WERI-Rb-1 (cell line): ENCODE measurements around the gene PIK3C2G.

Experiments
- DNase-seq: peaks from one replicate; pipeline ENCODE4 v3.0.0-alpha.2; 2020
- H3K27ac ChIP-seq: fragments of 250-450 bp; sonication (Bioruptor Pico); 2 replicates; pipeline ENCODE4 v1.5.1; 2020; ENCODE audit warnings: mild to moderate bottlenecking, moderate library complexity
- H3K27me3 ChIP-seq: fragments of 250-450 bp; sonication (Bioruptor Pico); 2 replicates; pipeline ENCODE4 v1.5.1; 2021; ENCODE audit warnings: mild to moderate bottlenecking, low read depth, moderate library complexity; ENCODE audit not compliant: insufficient read depth, severe bottlenecking
- H3K36me3 ChIP-seq: fragments of 250-450 bp; sonication (Bioruptor Pico); 2 replicates; pipeline ENCODE4 v1.5.1; 2020; ENCODE audit warnings: mild to moderate bottlenecking, moderate library complexity
- H3K4me3 ChIP-seq: 2 replicates; pipeline ENCODE4 v1.5.1; 2011; ENCODE audit warnings: low read depth, mild to moderate bottlenecking, control low read depth, low read length
- H3K9me3 ChIP-seq: fragments of 250-450 bp; sonication (Bioruptor Pico); 2 replicates; pipeline ENCODE4 v1.5.1; 2021; ENCODE audit warnings: mild to moderate bottlenecking, moderate library complexity; ENCODE audit not compliant: severe bottlenecking
- TF ChIP-seq, protein P1 (sequence below): IDR thresholded peaks from 2 replicates; pipeline ENCODE4 v1.5.1; 2011; ENCODE audit warnings: low read depth, mild to moderate bottlenecking, control low read depth, inconsistent platforms, low read length

The PIK3C2G gene

DNA sequence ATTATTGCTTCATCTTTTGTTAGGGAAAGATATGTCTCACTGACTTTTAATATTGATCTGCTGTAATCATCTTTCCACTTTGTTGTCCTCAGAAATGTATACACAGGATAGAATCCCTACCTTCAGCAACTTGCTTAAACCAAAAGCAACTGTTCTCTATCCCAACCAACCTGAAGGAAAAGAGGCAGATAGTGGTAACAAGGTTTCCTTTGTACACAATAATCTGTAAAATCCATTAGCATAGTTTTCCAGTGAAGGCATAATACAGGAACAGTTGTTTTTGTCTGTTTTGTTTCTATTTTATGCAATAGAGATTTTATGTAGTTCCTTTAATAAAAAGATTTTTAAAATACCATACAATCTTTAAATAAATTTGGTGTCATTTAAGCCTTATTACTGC is 170.5 kb downstream of the PIK3C2G start:
- no peak for DNase-seq
- no peaks in the 10 kb centered on the region for H3K36me3 ChIP-seq
- H3K9me3 ChIP-seq = no peaks in the 10 kb centered on the region
- H3K4me3 ChIP-seq = no peak overlapping the region
- no peaks in the 10 kb centered on the region for H3K27me3 ChIP-seq
- TF ChIP-seq, protein P1, sequence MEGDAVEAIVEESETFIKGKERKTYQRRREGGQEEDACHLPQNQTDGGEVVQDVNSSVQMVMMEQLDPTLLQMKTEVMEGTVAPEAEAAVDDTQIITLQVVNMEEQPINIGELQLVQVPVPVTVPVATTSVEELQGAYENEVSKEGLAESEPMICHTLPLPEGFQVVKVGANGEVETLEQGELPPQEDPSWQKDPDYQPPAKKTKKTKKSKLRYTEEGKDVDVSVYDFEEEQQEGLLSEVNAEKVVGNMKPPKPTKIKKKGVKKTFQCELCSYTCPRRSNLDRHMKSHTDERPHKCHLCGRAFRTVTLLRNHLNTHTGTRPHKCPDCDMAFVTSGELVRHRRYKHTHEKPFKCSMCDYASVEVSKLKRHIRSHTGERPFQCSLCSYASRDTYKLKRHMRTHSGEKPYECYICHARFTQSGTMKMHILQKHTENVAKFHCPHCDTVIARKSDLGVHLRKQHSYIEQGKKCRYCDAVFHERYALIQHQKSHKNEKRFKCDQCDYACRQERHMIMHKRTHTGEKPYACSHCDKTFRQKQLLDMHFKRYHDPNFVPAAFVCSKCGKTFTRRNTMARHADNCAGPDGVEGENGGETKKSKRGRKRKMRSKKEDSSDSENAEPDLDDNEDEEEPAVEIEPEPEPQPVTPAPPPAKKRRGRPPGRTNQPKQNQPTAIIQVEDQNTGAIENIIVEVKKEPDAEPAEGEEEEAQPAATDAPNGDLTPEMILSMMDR = no peak
- no peak overlapping the region for H3K27ac ChIP-seq

DNA sequence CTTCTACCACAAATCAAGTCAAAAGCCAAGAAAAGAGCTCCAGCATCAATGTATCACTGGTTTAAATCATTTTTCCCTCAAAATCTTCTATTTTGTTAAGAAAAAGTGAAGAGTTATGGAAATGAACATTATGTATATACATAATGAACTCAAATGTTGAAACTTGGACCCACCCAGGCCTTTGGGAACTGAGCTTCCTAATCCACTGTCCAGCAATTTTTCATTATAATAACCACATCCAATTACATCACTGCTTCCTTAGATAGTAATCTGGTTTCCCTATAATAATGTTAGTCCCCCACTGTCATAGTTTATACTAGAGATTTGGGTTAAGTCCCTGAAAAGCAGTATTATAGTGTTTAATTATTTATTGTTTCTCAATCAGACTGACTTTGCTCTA is 170.9 kb downstream of the PIK3C2G start:
- DNase-seq = no peak
- Histone ChIP-seq H3K4me3 (no peak overlapping the region), H3K27me3 (no peaks in the 10 kb centered on the region), H3K36me3 (no peaks in the 10 kb centered on the region), H3K9me3 (no peaks in the 10 kb centered on the region), H3K27ac (no peak overlapping the region)
- TF ChIP-seq, protein P1 = no peak

DNA sequence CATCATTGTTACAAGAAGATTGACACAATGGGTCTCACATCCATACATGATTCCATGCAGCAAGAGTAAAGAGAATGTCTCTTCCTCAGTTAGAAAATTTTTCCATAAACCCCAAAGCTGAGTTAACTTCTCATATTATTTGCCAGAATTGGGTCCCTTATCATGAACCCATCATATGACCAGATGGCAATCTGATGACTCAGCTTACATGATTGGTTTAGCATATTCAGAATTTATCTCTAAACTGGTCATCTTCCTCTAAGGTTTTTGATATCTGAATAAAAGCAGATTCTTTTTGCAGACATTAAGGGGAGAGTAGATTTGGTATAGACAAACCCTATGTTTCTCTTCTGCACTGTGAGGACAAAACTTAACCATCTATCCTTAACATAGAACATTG is 174.9 kb downstream of the PIK3C2G start:
- TF ChIP-seq, protein P1 = no peak
- Histone ChIP-seq H3K27ac (no peak overlapping the region), H3K36me3 (no peaks in the 10 kb centered on the region), H3K4me3 (no peak overlapping the region), H3K27me3 (no peaks in the 10 kb centered on the region), H3K9me3 (no peaks in the 10 kb centered on the region)
- DNase-seq = no peak

DNA sequence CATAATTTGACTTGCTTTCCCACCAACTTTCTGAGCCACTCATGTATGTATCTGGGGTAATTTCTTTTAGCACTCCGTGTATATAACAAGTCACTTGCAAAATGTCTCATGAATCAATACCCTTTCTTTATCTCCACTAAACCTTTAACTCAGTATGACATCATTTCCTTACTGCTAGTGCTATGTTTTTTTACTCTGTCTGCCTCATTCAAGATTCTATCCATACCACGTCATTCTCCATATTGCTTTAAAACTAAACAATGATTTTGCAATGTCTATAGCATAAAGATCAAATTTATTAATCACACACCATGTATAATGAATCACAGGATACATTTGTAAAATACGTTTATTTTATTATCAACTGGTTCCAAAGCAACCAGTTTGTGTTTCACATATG is 178.2 kb downstream of the PIK3C2G start:
- no peaks in the 10 kb centered on the region for H3K9me3 ChIP-seq
- no peak overlapping the region for H3K27ac ChIP-seq
- no peak for DNase-seq
- TF ChIP-seq, protein P1 = no peak
- H3K36me3 ChIP-seq = no peaks in the 10 kb centered on the region
- H3K27me3 ChIP-seq = no peaks in the 10 kb centered on the region
- H3K4me3 ChIP-seq = no peak overlapping the region

DNA sequence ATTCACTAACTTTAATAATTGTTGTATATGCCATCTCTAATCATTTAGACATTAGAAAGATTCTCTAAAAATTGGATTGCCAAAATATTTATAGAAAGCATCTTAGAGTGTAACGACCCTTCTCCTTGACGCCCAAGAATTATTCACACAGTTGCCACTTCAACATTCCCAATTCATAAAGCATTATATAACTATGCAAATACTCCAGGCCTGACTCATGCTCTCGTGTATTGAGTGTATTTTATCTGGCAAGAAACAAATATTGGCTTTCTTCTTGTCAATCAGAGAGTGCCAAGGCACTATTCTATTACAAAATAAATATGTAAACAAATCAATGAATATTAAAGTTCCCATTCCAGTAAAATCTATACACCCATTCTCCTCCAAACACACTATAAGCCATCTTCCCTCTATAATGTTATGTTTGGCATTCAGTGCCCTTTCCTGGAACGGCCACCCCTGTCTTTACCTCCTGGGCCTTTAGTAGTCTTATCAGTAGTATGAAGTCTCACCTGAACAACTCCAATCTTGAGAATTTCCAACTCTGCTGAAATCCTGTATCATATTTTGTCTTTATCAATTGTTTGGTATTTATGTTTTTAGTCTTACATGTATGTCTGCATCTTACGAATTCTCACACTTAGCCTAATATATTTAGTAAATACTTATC is 182.6 kb downstream of the PIK3C2G start:
- H3K36me3 ChIP-seq = no peaks in the 10 kb centered on the region
- TF ChIP-seq, protein P1 = no peak
- H3K27ac ChIP-seq = no peak overlapping the region
- no peak for DNase-seq
- no peaks in the 10 kb centered on the region for H3K27me3 ChIP-seq
- H3K9me3 ChIP-seq = no peaks in the 10 kb centered on the region
- H3K4me3 ChIP-seq = no peak overlapping the region

DNA sequence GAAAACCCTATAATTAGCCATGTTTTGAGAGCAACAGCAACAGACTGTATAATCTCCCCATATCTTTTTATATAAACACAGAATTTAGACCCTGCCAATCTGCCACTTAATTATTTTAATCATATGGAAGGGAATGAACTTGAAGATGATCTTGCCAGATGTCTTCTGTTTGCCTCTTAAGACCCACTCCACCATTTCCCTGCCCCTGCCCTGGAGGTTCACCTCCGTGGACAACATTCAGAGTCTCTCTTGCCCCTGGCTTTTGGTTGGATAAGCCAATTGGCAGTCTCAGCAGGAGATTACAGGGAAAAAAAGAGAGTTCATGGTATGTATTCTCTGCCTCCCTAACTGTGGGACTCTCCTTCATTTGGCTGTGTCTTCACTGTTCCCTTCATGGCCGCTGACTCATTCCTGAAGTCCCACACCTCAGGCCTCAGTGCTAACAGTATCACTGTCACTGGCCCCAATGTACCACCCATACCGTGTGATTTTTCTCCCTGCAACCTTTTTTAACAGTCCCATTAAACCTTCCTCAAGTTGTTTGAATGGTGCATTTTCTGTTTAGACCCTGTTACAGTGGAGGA is 184.8 kb downstream of the PIK3C2G start:
- TF ChIP-seq, protein P1 = no peak
- no peaks in the 10 kb centered on the region for H3K36me3 ChIP-seq
- no peaks in the 10 kb centered on the region for H3K27me3 ChIP-seq
- H3K9me3 ChIP-seq = no peaks in the 10 kb centered on the region
- DNase-seq = no peak
- no peak overlapping the region for H3K27ac ChIP-seq
- H3K4me3 ChIP-seq = no peak overlapping the region
